Measurements from ENCODE around the gene TPRN. TPM values are rescaled to one million over a fixed set of nuclear protein-coding genes. Genes with fewer than 3 reads are reported as not detected.

TPRN gene
- total RNA-seq, 1 donor from 2014 or later: 5.1 TPM

DNA sequence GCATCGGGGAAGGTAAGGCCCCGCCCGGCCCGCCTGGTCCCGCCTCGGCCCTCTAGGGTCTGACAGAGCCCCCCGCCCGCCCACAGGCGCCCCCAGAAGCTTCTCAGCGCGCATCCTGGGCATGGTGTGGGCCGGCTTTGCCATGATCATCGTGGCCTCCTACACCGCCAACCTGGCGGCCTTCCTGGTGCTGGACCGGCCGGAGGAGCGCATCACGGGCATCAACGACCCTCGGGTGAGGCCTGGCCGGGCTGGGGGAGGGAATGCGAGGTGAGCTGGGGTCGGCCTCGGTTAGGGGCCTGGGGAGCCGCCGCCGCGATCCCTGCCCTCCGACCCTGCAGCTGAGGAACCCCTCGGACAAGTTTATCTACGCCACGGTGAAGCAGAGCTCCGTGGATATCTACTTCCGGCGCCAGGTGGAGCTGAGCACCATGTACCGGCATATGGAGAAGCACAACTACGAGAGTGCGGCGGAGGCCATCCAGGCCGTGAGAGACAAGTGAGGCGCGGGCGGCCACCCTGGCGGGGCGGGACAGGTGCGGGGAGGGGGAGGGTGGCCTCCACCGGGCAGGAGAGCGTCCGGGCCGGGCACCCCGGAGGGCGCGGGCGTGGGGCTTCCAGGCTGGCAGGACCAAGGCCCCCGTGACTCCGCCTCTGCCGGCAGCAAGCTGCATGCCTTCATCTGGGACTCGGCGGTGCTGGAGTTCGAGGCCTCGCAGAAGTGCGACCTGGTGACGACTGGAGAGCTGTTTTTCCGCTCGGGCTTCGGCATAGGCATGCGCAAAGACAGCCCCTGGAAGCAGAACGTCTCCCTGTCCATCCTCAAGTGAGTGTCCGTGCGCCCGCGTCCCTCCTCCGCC lies 37.8 kb downstream of the TPRN start:
- no peak for DNase-seq (ENCODE audit: low spot score)

DNA sequence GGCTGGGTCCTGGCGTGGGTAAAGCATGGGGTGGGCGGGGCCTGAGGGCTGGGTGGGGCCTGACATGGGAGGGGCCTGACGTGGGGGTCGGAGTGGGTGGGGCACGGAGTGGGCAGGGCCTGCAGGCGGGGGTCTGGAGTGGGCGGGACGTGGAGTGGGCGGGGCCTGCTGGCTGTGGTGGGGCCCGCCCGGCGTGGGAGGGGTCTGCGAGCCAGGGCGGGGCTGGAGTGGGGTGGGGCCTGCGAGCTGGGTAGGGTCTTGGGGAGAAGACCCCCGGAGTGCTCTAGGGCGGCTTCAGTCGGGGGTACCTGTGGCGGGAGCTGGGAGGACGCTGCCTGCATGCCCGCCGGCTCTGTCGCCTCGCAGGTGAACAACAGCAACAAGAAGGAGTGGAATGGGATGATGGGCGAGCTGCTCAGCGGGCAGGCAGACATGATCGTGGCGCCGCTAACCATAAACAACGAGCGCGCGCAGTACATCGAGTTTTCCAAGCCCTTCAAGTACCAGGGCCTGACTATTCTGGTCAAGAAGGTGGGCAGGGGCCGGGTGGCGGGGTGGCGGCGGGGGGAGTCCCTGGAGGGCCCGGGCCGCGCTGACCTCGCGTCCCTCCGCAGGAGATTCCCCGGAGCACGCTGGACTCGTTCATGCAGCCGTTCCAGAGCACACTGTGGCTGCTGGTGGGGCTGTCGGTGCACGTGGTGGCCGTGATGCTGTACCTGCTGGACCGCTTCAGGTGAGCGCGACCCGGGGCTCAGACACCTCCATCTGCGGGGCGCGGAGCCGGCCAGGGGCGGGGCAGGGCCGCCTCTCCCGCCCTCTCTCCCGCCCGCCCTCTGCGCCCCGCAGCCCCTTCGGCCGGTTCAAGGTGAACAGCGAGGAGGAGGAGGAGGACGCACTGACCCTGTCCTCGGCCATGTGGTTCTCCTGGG lies 38.7 kb downstream of the TPRN start:
- DNase-seq (ENCODE audit: low spot score): no peak

DNA sequence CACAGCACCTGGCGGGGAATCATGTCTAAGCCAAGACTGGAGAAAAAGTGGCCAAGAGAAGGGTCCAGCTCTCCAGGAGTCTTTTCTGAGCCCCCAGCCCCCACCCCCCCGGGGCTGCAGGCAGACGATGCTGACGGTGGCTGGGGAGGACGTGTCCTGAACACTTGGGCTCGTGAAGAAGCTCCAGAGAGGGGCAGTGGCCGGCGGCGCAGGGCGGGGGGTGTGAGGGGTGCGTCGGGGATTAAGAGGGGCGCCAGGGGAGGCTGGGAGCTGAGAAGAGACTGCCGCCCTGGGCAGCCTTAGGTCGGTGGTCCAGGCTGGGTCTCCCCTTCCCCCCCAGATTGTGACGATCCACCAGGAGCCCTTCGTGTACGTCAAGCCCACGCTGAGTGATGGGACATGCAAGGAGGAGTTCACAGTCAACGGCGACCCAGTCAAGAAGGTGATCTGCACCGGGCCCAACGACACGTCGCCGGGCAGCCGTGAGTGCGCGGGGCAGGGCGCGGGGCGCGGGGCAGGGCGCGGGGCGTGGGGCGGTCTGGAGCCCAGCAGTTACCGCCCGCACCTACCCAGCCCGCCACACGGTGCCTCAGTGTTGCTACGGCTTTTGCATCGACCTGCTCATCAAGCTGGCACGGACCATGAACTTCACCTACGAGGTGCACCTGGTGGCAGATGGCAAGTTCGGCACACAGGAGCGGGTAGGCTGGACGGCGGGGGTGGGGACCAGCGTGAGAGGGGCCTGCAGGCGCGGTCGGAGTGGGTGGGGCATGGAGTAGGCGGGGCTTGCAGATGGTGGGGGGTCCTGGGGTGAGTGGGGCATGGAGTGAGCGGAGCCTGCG lies 39.6 kb downstream of the TPRN start:
- DNase-seq (ENCODE audit: low spot score): no peak

DNA sequence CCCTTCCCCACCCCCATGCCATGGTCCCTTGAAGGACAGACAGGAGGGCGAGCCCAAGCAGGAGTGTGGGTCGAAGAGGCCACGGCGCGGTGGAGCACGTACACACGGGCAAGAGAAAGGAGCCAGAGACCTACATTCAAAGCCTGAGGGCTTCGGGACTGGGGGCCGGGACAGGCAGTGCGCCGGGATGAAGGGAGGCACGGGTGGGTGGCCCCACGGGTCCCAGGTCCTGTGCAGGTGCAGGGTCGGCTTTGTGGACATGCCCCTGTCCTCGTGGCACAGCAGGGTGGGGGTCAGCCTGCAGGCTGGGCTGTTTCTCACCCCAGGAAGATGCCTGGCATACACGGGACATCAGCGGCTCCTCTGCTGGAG lies 40.5 kb downstream of the TPRN start:
- DNase-seq (ENCODE audit: low spot score): no peak

DNA sequence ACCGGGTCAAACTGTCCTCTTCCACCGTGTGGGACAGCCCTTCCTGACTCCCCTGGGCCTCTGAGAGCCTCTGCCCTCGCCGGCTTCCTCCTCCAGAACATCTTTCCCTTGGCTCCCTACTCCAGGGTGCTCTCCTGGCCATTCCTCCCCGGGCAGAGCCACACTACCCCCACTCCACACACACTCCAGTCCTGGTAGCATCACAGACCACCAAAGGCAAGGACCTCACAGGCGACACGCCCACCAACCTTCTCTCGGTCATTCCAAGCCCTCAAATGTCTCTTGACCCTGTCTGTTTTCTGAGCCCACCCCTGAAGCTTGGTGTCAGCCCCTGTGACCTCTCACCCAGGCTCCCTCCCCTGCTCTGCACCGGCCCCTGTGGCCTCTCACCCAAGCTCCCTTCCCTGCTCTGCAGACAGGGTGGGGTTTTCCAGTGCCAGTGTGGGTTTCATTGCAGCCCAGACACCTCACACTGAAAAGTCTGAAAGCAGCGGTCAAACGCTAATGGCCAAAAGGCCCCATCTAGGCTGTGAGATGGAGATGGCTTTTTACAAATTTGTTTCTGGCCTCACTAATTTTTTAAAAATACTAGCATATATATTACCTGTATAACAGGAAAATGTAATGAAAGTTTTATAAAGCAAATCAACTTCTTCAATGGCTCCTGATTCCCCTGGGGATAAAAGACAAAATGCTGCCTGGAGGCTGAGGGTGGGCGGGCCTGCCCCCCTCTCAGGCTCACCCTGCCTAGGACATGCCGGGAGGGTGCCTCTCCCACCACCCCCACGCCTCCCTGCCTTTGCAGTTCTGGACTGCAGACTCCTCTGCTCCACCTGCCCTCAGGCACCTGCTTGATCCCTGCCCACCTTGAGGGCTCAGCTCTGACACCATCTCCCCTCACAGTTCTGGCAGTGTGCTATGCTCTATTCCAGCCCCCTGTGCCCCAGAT lies 41.2 kb downstream of the TPRN start:
- DNase-seq (ENCODE audit: low spot score): no peak

DNA sequence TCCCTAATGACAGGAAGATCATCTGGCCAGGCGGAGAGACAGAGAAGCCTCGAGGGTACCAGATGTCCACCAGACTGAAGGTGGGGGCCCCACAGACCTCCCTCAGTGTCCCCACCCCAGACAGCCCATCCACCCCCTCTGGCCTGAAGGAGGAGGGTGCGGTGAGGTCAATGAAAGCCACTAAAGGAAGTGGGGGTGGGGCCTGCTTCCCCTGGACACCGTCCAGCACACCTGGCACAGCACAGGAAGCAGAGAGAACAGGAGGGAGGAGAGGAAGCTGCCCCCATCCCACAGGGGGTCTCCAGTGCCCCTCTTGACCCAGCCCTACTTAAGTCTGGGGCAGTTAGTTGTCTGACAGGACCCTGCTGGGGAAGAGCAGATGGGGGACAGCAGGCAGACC lies 41.9 kb downstream of the TPRN start:
- no peak for DNase-seq (ENCODE audit: low spot score)

DNA sequence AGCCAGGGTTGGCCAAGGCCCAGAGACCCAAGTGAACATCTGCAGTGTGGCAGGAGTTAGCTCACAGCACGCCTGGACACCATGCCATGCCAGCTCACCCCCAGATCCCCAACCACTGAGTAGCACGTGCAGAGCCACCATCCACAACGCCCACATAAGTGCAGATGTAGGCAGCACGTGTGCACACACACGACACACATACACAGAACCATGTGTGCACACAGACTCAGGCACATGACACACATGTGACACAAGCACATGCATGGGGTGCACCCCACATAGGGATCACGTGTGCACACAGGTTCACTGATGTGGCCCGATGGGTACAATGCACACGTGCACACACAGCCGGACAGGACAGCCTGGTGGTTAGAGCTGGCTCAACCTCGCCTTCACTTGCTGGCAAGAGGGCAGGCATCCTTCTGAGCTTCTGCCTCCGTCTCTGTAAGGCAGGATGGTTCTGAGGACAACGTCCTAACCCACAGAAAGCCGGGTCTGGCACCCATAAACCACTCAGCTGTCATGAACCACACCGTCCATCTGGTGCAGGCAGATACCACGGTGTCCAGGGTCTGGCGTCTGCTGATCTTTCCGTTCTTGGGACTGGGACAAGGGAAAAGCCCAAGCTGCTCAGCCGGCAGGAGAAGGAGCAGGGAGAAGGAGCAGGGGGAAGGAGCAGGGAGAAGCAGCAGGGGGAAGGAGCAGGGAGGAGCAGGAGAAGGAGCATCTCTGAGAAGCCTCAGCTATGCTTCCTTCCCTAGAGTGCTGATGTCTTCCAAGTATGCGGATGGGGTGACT lies 42.7 kb downstream of the TPRN start:
- no peak for DNase-seq (ENCODE audit: low spot score)

DNA sequence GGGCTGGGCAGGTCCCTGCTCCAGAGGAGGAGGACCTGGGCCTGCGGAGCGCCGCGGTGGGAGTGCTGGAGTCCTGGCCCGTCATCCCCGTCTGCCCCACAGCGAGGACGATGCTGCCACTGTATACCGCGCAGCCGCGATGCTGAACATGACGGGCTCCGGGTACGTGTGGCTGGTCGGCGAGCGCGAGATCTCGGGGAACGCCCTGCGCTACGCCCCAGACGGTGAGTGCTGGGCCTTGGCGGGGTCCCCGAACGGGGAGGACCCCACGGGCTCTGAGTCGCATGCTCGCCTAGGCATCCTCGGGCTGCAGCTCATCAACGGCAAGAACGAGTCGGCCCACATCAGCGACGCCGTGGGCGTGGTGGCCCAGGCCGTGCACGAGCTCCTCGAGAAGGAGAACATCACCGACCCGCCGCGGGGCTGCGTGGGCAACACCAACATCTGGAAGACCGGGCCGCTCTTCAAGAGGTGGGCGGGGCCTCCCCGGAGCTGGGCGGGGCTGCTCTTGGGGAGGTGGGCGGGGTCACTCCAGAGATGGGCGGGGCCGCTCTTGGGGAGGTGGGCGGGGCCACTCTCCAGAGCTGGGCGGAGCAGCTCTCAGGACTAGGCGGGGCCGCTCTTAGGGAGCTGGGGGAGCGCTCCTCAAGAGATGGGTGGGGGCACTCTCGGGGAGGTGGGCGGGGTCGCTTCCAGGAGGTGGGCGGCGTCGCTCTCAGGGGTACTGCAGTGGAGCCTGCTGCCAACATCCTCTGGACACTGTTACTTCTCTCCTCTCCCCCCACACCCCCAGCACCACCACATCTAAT lies 43.8 kb downstream of the TPRN start:
- DNase-seq (ENCODE audit: low spot score): no peak

DNA sequence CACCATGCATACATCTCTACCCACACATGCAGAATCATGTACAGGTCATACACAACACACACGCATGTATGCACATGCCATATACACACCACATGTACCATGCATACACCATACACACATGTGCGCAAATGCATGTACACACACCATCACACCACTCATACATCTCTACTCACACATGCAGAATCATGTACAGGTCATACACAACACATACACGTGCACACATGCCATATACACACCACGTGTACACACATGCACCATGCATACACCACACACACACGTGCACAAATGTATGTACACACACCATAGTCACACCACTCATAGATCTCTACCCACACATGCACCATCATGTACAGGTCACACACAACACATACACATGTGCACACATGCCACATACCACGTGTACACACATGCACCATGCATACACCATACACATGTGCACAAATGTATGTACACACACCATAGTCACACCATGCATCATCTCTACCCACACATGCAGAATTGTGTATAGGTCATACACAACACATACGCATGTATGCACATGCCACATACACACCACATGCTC lies 47.6 kb downstream of the TPRN start:
- DNase-seq (ENCODE audit: low spot score): no peak

DNA sequence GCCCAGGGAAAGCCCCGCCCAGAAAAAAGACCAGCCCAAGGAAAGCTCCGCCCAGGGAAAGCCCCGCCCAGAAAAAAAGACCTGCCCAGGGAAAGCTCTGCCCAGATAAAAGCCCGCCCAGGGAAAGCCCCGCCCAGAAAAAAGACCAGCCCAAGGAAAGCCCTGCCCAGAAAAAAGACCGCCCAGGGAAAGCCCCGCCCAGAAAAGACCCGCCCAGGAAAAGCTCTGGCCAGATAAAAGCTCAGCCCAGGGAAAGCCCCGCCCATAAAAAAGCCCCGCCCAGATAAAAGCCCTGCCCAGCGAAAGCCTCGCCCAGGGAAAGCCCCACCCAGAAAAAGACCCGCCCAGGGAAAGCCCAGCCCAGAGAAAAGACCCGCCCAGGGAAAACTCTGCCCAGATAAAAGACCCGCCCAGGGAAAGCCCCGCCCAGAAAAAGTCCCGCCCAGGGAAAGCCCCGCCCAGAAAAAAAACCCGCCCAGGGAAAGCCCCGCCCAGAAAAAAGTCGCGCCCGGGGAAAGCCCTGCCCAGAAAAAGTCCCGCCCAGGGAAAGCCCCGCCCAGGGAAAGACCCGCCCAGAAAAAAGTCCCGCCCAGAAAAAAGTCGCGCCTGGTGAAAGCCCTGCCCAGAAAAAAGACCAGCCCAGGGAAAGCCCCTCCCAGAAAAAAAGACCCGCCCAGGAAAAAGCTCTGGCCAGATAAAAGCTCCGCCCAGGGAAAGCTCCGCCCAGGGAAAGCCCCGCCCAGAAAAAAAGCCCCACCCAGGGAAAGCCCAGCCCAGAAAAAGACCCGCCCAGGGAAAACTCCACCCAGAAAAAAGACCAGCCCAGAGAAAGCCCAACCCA lies 49.7 kb downstream of the TPRN start:
- no peak for DNase-seq (ENCODE audit: low spot score)

DNA sequence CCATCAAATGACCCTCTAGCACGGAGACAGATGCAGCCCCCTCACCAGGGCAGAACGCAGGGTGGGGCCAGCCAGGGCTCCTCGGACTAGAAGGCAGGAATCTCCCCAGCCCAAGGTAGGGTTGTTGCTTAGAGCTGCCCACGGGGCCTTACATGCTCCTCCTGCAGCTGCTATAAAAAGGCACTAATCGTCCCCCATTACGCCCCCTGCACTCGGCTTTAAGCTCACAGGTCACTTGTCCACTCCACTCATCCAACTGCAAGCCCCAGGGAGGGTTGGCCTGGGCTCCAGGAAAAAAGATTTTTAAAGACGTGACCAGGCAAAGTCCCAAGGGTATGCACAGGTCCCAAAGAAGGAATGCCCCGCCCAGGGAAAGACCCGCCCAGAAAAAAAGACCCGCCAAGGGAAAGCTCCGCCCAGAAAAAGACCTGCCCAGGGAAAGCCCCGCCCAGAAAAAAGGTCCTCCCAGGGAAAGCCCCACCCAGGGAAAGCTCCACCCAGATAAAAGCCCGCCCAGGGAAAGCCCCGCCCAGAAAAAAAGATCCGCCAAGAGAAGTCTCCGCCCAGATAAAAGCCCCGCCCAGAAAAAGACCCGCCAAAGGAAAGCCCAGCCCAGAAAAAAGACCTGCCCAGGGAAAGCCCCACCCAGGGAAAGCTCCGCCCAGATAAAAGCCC lies 50.5 kb downstream of the TPRN start:
- DNase-seq (ENCODE audit: low spot score): no peak

DNA sequence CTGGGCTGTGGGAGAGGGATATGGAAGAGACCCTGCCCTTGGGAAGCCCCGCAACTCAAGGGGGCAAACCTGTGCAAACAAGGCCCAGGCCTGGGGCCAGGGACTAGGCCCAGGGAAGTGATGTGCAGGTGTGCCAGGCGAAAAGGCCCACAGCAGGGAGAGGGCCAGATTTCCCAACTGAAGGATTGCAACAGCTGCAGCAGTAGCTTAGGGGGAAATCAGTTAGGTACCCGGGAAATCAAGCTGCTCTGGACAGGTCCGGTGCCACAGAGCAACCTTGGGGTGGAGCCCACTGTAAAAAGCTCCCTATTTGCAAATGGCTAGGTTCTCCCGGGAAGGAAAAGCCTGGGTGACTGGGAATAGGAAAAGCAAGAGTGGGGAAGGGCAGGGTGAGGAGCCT lies 51.2 kb downstream of the TPRN start:
- no peak for DNase-seq (ENCODE audit: low spot score)

DNA sequence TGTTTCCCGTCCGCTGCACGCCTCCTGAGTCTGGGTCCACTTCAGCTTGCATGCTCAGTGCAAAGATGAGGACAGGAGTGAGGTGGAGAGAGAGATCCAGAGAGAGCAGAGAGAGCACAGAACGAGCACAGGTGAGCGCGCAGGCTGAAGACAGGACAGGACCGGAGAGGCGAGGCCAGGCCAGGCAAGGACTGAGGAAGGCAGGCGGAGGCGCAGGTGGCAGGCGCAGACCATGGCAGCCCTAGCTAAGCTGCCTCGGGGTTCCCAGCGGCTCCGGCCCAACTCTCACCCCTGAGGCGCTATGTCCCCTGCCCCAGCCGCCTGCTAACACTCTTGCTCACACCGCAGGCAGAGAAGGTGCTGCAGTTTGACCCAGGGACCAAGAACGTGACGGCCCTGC lies 51.9 kb downstream of the TPRN start:
- no peak for DNase-seq (ENCODE audit: low spot score)

DNA sequence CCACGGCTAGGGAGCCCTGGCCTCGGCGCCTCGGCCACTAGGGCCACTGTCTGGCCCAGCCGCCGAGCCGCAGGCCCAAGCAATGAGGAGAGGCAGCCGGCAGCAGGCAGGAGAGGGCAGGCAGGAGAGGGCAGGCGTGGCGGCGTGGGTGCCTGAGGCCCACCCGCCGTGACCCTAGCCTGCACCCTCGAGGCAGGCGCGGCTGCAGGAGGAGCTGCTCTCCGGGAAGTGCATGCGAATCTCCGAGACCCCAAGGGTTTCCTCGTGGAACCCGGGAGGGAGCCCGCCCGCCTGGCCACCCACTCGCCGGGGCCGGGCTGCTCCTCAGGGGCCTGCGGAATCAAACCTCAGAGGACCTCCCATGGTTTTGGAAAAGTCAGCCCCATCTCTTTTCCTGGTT lies 52.3 kb downstream of the TPRN start:
- DNase-seq (ENCODE audit: low spot score): no peak

DNA sequence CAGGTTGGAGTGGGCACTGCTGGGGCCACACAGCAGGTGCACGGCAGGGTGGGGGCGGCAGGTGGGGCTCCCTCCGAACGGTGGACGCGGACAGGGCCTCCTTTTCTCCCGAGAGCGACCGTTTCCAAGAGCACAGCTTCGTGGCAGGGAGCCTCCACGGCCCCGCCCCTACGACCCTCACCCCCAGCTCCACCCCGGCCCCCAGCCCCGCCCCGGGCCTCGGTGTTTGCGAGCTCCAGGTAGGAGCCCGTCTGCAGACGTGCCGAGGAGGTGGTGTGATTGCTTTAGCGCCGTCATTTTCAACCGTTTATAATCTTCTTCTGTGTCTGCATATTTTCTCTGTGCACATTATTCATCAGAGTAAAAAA lies 52.8 kb downstream of the TPRN start:
- no peak for DNase-seq (ENCODE audit: low spot score)

DNA sequence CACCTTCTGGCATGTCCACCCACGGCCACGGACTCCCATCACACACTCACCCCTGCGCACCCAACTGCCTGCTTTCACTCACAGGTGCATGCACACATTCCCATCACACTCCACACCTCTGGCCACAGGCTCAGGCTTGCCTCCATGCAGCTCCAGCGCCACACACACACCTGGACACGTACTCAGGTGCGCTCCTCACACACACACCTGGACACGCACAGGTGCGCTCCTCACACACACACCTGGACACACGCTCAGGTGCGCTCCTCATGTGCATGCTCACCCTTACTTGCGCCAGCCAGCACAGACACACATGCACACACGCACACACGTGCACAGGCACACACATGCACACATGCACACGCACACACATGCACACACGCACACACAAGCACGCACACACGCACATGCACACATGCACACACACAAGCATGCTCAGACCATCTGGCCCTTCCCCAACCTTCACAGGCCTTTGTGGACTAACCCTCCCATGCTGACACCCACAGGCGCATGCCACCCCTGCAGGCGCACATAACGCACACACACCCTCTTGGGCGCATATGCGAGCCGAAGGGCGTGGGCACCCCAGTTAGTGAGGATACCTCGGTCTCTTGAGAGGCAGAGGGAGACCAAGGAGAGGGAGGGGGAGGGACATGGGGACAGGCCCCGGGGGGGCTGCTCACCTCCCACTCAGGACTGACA lies 53.3 kb downstream of the TPRN start:
- no peak for DNase-seq (ENCODE audit: low spot score)

Data from mesenteric fat pad (tissue), 1 donor.